GM21529 (cell line): ENCODE data around the gene CDK5RAP2.

ENCODE experiments used
- ATAC-seq: cut with Tn5 transposase; IDR thresholded peaks from one replicate; pipeline ENCODE4 v1.9.1; 2021; ENCODE audit not compliant: unreplicated experiment

The CDK5RAP2 gene

GRCh38 chr9:120440791-120441190 is 139.2 kb downstream of the CDK5RAP2 start:
- ATAC-seq, result no peak

DNA sequence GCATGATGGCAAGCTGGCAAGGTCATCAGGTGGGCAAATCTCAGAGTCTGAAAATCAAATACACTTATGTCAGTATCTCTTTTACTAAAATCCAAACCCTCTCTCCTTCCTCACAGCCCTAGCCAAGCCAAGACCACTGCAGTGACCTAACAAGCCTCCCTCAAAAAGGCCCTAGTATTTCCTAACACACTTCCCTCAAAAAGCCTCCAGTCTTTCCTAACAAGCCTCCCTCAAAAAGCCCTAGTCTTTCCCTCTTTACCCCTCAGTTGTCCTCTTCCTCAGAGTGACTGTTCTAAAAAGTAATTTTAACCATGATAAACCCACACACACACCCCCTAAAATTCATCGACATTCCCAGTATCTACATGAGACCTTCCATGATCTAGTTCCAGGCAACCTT is 140.0 kb downstream of the CDK5RAP2 start:
- ATAC-seq, result no peak

DNA sequence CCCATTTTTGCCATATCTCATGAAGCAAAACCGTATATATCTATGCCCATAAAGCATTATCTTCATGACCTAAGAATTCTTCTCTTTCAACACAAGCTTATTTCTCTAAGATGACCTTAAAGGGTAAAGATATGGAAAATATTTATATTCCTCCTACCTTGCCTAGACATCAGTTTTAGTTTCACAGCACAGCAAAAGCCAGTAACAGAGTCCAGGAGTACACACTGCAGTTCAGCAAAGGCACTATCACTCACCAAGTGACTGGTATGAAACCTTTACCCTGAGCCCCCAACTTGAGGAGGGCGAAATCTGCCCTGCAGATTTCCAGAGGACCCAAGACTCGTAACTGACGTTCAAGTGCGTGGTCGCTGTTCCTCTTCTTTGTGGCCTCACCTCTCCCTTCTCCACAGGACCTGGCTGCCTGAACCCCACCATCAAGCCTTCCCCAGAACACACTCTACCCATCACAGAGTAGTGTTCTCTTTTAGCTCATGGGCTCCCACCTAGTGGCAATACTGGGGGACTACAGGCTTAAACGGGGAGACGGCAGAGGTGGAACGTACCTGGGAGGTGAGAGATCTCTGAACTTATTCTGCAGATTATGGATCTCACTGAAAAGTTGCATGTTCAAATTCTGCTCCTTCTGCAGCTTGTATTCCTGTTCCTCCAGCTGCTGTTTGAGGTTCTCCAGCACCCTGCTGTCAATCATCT is 141.0 kb downstream of the CDK5RAP2 start:
- ATAC-seq, result no peak

DNA sequence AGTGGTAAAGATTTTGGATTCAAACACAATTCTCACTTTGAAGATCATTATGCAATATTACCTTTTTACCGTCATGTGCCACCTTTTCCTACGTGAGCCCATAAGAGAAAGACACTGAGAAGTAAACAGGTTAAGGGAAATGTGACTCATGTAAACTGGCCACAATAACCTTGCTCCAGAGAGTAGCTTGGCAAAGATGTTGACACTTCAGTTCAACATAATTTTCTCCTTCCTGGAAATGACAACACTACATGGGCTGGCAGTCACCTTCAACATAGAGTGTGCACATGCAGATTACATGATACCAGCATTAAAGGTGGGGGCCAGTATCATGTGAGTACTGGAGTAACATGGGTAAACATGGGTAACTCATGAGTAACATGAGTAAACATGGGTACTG is 141.9 kb downstream of the CDK5RAP2 start:
- ATAC-seq, result no peak

- no peak for ATAC-seq
These were observed 142.9 kb downstream of the CDK5RAP2 start for GRCh38 chr9:120436983-120437475.

DNA sequence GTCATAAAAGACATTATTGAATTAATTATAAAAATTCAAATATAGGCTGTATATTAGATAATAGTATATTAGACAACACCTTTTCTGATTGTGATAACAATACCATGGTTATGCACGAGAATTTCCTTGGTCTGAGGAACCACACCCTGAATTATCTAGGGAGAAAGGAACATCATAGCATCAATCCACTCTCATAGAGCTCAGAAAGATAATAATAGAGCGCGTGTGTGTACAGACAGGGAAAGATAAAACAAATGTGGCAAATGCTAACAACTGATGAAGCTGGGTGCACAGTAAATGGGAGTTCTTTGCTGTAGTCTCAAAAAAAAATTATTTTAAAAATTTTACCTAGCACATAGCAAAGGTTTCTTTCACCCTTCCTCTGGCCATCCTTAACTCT is 143.5 kb downstream of the CDK5RAP2 start:
- ATAC-seq, result no peak

DNA sequence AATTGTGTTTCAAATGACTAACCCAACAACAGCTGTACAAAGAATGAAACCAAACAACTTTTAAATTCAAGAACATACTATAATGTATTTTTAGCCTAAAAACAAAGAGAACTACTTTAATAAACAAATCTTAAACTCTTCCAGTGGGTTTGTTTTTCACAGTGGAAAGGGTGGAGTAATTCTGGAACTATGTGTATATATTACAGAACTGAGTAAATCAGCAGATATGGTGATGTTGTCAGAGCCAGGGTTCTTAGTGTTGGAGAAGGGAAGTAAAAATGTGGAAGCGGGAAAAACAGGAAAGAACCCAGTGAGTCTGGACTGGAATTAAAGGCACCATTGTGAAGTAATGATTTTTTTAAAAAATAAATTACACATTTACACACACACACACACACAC is 144.9 kb downstream of the CDK5RAP2 start:
- ATAC-seq, result no peak

DNA sequence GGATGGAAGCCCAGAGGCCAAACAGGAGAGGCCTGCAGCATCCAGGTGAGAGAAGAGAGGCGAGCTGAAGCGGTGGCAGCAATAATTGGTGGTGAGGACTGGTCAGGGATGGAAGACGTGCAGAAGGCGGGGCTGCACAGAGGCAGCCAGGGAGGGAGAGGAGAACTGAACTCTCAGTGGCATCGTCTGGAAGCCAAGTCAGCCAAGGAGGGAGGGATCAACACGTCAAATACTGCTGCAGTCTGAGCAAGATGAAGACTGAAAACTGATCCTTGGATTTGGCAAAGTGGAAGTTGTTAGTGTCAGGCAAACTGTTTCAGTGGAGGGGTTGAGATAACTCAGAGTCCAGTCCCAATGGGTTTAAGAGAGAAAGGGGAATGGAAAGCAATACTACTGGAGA is 145.4 kb downstream of the CDK5RAP2 start:
- no peak for ATAC-seq

- ATAC-seq, result no peak
These were observed 146.3 kb downstream of the CDK5RAP2 start for GRCh38 chr9:120433701-120434100.

DNA sequence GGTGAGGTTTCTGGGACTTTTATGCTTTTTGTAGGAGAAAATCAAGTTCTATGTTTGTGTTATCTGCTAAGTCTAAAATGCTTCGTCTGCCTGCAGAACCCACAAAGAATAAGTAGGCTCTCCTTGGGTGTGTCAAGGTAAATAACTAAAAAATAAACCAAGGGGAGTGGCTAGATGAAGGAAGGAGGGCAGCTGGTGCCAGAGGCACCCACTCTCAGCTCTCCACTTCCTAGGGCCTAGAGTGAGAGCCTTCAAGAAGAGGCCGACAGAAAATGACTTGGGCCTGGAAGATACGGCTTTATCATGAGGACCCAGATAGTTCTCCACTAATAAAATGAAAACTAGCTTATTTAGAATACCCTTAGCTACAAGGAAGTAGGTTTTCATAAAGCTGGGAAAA is 147.4 kb downstream of the CDK5RAP2 start:
- ATAC-seq, result no peak

GRCh38 chr9:120431268-120431667 is 148.7 kb downstream of the CDK5RAP2 start:
- ATAC-seq, result no peak

DNA sequence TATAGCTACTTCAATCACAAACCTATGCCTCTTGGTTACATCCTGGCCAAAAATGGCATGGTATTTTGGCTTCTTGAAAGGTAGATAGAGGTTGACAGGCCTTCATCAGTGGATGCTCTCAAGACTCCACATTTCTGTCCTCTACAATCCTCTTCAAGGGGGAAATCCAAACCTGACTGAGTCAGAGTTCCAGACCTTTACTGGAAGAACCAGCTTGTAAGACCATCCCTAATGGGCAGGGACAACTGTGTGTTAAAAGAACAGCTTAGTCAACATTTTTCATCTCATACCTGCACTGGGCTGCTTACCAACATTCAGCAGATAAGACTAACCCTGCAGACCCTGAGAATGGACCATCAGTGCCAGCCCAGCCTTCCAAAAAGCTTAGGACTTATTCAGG is 155.7 kb downstream of the CDK5RAP2 start:
- ATAC-seq, result no peak

GRCh38 chr9:120423812-120424211 is 156.2 kb downstream of the CDK5RAP2 start:
- ATAC-seq, result no peak

DNA sequence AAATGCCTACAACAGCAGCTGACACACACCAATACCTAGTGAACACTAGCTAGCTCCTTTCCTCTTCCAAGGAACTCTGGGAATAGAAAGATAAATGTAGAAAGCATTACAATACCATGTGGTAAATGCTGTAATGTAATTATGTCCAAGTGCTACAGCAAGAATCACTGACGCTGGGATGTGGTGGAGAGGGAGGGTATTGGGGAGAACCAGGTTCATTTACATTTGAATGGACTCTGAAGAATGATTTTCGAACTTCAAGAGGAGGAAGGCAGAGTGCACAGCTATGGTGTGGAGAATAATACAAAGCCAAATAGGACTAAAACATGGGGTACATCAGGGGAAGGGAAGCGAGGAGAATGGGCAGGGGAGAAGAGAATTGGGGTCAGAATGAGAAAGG is 158.0 kb downstream of the CDK5RAP2 start:
- no peak for ATAC-seq

DNA sequence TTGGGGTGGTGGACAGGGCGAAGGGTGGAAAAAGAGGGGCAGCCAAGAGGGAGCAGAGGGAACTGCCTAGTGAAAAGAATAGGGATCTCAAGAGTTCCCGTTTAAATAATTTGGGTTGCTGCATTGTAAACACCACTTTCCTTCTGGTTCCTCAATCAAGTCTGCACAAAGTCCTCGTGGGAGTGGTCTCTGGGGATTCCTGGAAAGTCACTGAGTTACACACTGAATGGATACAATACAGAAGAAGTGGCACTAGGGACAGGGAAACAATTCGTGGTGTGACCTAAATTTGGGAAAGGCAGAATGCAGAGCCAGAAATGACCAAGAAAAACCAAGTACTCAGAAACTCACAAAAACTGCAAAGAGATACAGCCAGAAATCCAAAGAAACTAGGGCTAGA is 161.7 kb downstream of the CDK5RAP2 start:
- ATAC-seq, result no peak

GRCh38 chr9:120416781-120417427 is 163.1 kb downstream of the CDK5RAP2 start:
- ATAC-seq, result no peak

DNA sequence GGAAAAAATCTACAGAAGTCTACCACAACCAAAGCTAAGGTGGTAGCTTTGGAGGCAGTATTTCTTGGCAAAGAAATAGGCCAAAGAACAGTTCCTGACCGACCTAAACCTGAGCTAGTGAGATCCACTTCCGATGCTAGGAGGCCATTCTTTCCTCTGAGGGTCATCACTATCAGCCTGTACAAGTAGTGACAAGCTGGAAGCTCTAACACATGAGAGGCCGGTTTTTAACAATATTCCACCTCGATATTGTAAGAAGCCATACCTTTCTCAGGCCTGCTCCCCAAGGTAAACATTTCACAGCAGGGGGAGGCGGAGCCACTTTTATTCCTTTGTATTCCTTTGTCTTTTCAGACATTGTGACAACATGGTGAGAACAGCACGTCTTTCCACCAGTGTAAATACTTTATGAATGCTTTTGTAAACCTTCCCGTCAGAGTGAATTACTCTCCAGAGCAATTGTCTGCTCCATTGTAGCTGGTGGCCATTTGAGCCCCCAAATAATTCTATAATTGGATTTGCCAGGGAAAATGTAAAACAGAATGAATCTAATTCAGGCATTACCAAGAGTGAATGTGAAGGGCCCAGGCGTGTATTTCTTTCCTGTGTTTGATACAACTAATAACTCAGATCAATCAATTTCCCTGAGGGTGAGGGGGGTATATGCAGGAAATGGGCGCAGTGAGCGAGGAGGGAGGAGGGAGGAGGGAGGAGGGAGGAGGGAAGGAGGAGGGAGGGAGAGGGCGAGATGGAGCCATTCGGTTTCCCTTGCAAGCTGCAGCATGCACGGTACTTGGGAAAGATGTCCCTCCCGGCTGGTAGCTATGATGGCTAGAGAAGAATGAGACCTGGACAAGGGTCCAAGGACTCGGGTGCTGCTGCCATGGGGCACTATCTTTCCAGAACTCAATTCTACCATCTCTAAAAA is 166.6 kb downstream of the CDK5RAP2 start:
- no peak for ATAC-seq

DNA sequence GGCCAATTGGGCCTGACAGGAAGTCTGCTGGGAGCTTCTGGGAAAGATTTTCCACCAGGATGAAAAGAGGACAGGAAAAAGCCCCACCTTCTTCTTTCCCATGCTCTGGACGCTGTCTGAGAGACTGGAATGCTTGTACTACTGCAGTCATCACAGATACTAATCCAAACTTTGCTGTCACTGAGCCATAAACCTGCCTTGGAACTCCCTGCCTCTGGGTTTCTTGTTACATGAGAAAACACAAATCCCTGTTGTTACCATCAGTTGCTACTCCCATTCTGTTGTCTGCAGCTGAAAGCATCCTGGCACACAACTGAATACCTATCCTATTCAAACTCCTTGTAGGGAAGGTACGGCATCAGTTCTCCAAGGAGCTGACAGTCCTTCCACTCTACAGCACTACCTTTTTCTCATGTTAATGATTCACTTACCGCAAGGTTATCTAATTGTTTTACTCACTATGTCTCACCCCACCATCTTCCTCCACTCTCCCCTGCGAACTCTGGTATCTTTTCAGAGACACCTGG is 167.5 kb downstream of the CDK5RAP2 start:
- ATAC-seq, result no peak

- ATAC-seq, result no peak
These were observed 168.0 kb downstream of the CDK5RAP2 start for GRCh38 chr9:120411862-120412424.

GRCh38 chr9:120410925-120411501 is 169.0 kb downstream of the CDK5RAP2 start:
- ATAC-seq, result no peak
